Activated CD4-positive, alpha-beta T cell treated with anti-CD3 and anti-CD28 coated beads, Interleukin-2, amount 50 U/mL, for 48 hours (primary cell): ENCODE results near the gene INHBE.
"Not testable (repeated sequence)": the region's sequence is repeated elsewhere in the genome, so short reads cannot be mapped to it uniquely, and the experiment has no call there.

Experiments
- DNase-seq, 2 experiments: peaks; one replicate each; pipeline ENCODE4 v3.0.0-alpha.2; 2020

Gene INHBE

DNA sequence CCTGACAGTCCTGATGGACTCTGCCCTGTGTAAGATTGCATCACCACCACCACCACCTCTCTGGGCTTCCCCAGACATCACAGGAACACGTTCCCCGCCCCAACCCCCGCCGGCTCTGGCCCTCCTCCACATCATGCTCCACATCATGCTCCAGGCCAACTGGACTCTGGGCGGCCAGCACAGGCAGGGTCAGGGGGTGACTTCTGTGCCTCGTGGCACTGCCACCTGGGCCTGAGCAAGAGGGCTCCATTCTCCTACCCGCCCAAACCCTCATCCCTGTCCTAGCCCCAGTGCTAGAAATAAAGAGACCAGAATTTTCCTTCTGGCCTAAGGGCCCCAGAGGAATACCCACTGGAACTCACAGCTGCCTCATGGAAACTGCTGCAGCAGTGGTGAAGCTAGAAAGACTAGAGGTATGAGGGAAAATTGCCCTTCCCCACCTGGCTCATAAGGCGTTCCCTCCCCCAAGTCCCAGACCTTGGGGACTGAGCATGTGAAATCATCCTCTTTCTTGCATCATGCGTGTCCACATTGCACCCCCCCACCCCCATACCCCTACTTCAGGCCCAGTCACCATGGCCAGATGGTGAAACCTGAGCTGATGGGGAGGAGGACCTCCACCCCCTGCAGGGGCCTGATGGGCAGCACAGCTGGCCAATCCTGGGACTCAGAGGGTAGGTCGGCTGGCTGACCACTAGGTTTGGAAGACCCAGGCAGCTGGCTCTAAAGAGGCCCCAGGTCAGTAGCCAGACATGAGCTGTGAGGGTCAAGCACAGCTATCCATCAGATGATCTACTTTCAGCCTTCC, at the start of gene INHBE:
INHBE (plus strand) TSS at position 742 of the 808 bp plus-strand sequence. CDS start 230 bp downstream, outside the sequence.
- DNase-seq, result no peak

GRCh38 chr12:57410534-57410933, 44.6 kb upstream of the INHBE start:
- DNase-seq, result no peak

- DNase-seq, result not testable (repeated sequence)
Observed at GRCh38 chr12:57414160-57414559, 40.9 kb upstream of the INHBE start.

DNA sequence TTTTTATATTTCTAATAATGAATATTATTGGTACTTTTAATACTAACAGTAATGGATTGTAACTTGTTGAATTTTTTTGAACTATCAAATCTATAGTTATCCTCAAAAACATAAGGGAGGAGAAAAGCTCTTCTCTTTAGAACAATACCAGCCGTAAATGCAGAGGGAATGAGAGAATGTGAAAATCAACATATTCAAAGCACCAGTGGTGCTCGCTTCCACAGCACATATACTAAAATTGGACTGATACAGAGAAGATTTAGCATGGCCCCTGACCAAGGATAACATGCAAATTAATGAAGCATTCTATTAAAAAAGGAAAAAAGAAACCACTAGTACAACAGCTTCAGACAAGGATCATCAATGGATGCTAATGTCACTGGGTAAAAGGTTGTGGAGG, 40.0 kb upstream of the INHBE start:
- no peak for DNase-seq

DNA sequence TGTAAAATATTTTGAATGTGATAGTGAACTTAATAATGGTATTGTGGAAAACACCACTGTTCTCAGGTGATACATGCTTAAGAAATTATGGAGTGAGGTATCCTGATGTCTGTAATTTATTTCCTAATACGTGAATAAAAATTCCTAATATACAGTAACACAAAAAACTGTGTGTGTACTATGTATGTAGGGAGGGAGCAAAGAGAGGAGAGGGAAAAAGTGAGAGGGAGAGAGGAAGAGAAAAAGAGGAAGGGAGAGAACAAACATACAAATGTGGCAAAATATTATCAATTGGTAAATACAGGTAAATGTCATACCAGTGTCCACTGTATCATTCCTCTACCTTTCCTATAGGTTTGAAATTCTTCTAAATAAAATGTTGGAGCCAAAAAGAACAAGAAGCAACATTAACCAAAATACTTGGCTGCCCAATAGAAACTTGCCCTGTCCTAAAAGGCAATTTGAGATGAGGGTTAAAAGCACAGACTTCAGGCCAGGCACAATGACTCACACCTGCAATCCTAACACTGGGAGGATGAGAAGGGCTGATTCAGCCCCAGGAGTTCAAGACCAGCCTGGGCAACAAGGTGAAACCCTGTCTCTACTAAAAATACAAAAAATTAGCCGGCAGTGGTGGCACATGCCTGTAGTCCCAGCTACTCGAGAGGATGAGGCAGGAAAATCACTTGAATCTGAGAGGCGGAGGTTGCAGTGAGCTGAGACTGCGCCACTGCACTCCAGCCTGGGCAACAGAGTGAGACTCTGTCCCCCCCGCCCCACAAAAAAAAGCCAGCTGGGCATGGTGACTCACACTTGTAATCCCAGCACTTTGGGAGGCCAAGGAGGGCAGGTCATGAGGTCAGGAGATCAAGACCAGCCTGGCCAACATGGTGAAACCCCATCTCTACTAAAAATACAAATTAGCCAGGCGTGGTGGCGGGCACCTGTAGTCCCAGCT, 38.8 kb upstream of the INHBE start:
- no peak for DNase-seq

DNA sequence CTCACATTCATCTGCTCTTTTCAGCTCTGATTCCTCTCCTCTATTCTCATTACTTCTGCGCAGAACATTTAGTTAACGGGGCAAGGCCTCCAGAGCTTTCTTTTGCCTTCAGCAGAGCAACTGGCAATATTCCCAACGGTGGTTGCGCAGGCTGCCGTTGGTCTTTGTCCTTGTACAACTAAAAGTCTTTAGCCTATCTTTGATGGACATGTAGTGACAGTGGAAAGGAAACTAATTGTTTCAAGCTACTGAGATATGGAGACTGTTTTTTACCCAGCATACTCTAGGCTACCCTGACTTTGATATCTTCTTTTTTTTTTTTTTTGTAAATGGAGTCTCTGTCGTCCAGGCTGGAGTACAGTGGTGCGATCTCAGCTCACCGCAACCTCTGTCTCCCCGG, 36.9 kb upstream of the INHBE start:
- DNase-seq, result no peak

- DNase-seq, result no peak
Observed at GRCh38 chr12:57419495-57419894, 35.6 kb upstream of the INHBE start.

DNA sequence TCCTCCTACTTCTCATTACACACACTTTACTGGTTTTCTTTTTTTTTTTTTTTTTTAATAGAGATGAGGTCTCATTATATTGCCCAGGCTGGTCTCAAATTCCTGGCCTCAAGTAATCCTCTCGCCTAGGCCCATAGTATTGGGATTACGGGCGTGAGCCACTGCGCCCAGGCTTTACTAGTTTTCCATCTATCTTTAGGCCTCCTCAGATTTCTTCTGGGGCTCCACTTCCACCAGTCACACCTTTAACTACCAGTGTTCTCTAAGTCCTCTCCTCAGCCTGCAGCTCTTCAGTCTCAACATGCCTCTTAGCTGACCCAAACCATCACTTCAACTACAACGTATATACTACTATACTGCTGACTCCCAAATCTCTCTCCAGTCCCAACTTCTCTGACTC, 34.6 kb upstream of the INHBE start:
- DNase-seq, result no peak

GRCh38 chr12:57426948-57427347, 28.2 kb upstream of the INHBE start:
- DNase-seq, result not testable (repeated sequence)

- no peak for DNase-seq
Observed at GRCh38 chr12:57428965-57429364, 26.1 kb upstream of the INHBE start.

- DNase-seq, result peak in 1 of 2 experiments; percentile 14
Observed at GRCh38 chr12:57429473-57430111, 25.5 kb upstream of the INHBE start.

DNA sequence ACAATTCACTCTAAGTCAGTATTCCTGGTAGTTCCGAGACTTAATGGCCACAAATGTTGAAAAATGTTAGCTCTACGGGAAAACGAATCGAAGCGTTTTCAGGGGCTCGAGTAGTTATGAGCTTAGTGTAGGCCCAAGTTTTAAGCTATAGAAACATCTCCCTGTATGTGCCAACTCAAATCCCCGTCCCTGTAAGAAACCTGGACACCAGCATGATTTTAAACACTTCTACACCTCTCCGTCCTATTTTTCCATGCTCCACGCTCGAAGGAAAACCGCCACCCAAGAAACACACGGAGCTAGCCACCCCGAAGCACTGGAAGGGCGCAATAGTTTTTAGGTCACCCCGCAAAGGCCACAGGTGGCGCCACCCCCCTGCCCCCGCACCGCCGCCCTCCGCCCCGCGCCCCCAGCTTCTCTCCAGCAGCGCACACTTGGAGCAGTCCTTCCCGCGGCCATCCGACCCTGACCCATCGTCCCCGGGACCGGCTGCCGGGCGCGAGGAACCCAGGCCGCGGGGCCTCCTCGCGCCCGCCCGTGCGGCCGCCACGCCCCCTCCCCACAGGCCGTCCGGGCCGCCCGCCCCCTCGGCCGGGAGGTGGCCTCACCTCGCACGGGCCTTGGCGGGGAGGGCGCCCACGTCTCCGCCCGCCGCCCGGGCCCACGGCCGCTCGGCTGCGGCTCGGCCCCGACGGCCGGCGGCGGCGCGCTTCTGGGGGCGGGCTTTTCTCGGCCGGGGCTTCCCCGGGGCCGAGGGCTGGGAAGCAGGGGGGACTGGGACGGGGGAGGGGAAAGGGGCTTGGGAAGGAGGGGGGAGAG, 24.8 kb upstream of the INHBE start:
- DNase-seq, result no peak

GRCh38 chr12:57430931-57431566, 24.1 kb upstream of the INHBE start, which contains the start of gene R3HDM2:
TSS of gene R3HDM2 (minus strand) at chr12:57431043. CDS start at chr12:57310428, 120,615 bp downstream.
- DNase-seq, result peak; percentile 96 to 97

DNA sequence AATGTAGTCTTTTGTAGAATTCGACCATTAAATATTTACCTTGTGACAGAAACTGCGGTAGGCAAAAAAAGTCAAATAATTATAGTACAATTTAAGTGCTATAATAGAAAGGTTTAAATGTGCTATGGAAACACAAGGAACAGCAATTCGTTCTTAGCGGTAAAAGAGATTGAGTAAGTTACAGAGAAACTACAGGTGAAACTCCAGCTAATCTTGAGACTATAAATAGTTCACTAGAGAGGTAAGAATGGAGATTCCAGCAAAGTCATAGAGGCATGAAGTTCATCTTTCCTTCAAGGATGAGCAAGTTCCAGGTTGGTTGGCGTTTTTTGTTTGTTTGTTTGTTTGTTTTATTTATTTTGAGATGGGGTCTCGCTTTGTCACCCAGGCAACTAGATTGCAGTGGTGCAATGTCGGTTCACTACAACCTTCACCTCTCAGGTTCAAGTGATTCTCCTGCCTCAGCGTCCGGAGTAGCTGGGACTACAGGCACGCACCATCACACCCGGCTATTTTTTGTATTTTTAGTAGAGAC, 23.4 kb upstream of the INHBE start:
- DNase-seq, result no peak

DNA sequence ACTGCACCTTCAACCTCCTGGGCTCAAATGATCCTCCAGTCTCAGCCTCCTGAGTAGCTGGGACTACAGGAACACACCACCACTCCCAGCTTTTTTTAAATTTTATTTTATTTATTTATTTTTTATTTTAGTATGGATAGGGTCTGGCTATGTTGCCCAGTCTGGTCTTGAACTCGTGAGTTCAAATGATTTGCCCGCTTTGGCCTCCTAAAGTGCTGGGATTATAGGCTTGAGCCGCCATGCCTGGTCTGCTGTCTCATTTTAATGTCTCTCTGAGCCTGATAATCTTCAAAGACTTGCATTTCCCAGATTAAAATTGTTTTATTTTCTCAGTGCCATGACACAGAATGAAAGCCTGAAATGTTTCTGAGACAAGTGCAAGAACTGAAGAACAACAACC, 21.7 kb upstream of the INHBE start:
- DNase-seq, result no peak

- DNase-seq, result no peak
Observed at GRCh38 chr12:57434517-57435223, 20.4 kb upstream of the INHBE start, which contains the start of gene INHBC. TSS of gene INHBC (plus strand) at chr12:57434784. CDS start at chr12:57434887, 103 bp downstream.

DNA sequence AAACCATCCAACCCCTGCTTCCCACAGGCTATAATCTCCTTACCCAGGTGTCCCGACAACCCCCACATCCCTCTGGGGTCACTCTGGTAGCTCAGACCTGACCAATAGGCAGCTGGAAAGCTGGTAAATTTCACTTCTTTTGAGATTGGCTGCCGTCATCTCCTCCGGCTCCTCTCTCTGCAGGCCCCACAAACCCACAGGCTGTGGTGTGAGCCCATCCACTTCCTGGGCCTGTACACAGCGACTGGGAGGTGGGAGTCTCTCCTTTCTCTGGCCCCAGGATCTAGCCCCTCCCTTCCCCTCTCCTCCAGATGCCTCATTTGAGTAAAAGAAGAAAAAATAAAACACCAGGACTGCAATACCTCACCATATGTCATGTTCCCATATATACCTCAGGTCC, 19.8 kb upstream of the INHBE start:
- DNase-seq, result no peak

DNA sequence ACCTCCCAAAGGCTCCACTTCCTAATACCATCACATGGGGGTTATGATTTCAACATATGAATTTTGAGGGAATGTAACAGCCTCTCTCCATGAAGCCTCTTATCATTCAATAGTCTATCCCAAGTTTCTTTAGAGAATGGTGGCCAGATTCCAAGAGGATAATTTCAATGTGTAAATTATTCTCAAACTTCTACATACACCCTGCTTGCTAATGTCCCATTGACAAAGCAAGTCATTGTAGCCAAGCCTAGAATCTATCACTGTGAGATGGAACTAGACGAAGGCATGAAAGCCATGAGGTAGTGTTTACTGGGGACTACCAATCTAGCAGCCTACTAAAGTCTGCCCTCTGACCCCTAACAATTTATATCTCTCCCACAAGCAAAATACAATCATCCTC, 16.7 kb upstream of the INHBE start:
- no peak for DNase-seq

DNA sequence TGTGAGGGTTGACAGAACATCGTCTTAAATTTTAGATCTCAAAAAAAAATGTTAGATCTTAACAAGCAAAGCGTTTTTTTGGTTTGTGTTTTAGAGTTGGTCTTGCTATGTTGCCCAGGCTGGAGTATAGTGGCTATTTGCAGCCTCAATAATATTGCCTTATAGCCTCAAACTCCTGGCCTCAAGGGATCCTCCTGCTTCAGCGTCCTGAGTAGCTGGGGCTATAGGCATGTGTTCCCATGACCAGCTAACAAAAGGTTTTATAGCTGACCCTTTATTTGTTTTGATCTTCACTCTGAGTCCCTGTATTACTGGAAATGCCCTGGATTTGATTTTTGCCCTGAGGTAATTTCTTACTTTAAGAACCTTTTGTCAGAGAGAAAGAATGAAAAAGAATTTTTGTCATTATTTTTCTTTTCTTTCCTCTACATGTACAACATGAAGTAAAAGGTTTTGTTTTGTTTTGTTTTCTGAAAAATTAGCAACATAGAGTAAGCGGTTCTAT, 15.3 kb upstream of the INHBE start:
- no peak for DNase-seq

- not testable (repeated sequence) for DNase-seq
Observed at GRCh38 chr12:57441393-57441792, 13.7 kb upstream of the INHBE start.
